Measurements from ENCODE around the gene ANAPC13.
A peak's percentile ranks its signal among the peaks of the same experiment; 100 is the strongest.

The ANAPC13 gene

DNA sequence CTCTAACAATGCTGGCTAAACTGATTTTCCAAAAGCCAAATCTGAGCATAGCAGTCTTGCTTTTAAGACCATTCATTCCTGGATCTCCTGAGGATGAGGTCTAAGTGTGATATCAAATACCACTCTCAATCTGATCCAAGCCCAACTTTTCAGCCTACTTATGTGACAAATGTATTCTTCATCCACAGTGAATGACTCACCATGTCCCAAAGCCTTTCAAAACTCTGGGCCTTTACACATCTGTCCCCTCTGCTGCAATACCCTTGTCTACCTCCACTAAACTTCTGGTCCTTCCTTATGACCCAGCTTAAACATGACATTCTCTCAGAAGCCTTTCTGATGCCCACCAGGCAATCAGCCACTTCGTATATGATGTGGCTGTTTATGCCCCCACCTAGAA is 4.6 kb downstream of the ANAPC13 start:
- TF ChIP-seq CTCF (IDR thresholded peaks at IDR 0.05) = no peak

DNA sequence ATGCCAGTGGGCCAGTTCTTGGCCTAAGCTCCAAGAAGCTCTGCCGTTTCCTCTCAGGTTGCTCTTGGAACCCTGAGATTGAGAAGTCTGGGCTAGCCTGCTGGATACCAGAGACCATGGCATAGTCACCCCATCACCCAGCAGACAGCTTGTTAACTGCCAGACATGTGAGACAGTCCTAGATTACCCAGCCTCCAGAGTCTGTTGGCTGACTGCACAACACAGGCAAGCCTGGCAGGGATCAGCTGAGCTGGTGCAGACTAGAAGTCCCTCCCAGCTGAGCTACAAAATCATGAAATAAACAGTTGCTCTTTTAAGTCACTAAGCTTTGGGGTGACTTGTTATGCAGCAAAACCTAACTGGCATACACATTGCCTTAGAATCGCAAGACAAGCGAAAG is 5.2 kb downstream of the ANAPC13 start:
- no peak for TF ChIP-seq CTCF (IDR thresholded peaks at IDR 0.05)

DNA sequence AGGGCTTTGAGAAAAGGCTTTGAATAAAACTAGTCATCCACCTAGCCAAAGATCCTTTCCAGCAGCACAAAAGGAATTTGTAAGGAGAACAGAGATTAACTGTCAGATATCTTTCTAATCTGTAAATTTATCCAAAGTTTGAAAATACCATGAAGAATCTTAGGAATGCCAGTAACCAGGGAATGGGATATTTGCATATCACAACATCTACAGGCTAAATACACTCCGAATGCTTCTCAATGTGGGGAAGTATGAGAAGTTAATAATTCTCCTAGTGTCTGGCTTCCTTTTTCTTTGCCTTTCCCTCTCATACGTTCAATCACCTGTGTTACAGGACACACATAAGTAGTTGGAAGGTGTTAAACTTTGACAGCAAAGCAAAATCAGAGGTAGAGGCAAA is 7.8 kb downstream of the ANAPC13 start:
- no peak for TF ChIP-seq CTCF (IDR thresholded peaks at IDR 0.05)

DNA sequence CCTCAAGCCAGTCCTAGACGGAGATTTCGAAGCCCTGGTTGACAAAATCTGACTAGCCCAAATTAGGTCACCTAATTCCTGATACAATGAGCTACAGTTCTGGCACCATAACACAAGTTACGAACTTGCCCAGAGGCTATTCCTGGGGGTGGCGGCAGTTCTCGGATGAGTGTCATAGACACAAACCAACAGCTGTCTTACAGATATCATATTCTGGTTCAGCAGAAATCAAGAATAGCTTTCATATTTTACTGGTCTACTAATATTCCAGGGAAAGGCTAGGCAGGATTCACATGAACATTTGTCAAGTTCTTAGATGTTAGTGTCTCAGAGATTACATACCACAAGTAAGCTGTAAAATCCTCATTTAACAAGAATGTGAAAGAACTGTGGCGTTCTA is 8.8 kb downstream of the ANAPC13 start:
- no peak for TF ChIP-seq CTCF (IDR thresholded peaks at IDR 0.05)

DNA sequence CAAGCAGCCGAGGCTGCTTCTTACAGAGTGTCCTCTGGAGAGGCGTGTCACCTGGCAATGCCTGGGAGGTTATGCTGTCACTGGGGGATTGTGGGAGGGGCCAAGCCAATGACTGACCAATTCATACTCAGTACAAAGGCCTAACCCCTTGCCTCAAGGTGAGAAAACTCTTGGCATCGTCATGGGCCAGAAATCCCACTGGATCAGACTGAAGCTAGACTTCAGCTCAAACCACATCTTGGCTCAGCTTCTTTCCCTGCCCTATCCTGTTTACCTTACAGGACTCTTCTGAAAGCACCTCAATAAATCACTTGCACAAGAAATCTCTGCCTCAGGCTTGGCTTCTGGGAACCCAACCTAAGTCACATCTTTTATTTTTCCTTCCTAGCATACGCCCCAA is 9.5 kb downstream of the ANAPC13 start:
- TF ChIP-seq CTCF (IDR thresholded peaks at IDR 0.05) = no peak

- no peak for TF ChIP-seq CTCF (IDR thresholded peaks at IDR 0.05)
These were observed 10.8 kb downstream of the ANAPC13 start for GRCh38 chr3:134474956-134475355.

DNA sequence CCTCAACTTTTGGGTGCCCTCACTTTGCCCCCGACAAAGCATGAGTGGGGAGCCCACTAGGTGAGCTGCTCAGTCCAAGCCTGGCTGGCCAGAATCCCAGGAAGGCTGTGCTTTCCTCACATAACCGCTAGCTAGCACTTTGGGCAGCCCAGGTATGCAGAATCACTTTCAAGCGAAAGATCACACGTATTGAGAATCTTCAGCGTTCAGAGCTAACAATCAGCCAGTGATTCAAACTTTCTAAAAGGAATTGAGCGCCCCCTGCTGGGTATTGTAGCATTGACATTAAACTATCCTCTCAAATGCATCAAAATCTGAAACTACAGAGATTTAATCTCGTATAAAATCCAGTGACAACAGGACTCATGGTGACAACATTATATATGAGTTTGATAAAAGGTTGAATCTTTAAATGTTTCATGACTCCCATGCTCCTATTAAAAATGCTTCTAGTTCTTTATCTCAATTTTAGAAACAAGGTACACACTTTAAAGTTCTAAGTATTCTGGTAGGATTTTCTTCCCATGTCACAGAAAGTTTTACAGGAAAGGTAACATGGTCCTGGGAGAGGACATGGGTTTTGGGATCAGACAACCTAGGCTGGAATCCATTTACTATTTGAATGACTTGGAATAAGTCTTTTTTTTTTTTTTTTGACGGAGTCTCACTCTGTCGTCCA is 11.8 kb downstream of the ANAPC13 start:
- TF ChIP-seq CTCF (IDR thresholded peaks at IDR 0.05) = peak; percentile 71

DNA sequence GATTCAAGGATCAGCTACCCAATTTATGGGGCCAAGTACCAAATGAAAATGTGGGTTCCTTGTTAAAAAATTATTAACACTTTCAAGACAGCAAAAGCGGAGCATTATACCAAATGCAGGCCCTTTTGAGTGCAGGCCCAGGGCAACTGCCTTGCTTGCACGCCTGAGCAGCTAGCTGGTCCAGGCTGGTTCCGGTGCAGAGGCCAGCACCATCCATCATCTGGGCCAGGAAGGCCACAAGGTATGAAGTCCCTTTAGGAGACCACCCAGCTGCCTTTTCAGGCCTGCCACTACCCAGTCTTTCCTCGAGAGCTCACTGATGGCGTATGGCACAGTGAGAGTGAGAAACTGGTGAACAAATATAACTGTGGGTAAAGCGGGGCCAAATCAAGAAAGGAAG is 13.0 kb downstream of the ANAPC13 start:
- no peak for TF ChIP-seq CTCF (IDR thresholded peaks at IDR 0.05)
